Uterus (tissue), 4 donors: ENCODE results near the gene RGS8. TPM values are rescaled to one million over a fixed set of nuclear protein-coding genes. Genes with fewer than 3 reads are reported as not detected.

Experiments used
- DNase-seq, 2 donors: peaks; one replicate each; pipeline ENCODE4 v3.0.0-alpha.2; 2019 to 2020
- H3K27ac ChIP-seq, 2 donors: fragments of 200-600 bp; sonication (generic); 1 replicate in 1 of 2; 2 replicates in 1 of 2; pipeline ENCODE4 v1.5.1; 2016 to 2018
- H3K27me3 ChIP-seq, 2 donors: fragments of 200-600 bp; sonication (generic); one replicate each; pipeline ENCODE4 v1.5.1; 2018 to 2019; ENCODE audit warnings: control low read depth in 1 of 2
- H3K36me3 ChIP-seq, 2 donors: fragments of 200-600 bp; sonication (generic); one replicate each; pipeline ENCODE4 v1.5.1; 2019; ENCODE audit warnings: control low read depth in 1 of 2
- H3K4me1 ChIP-seq, 2 donors: fragments of 200-600 bp; sonication (generic); one replicate each; pipeline ENCODE4 v1.5.1; 2018 to 2019; ENCODE audit warnings: control low read depth in 1 of 2
- H3K4me3 ChIP-seq, 2 donors: fragments of 200-600 bp; sonication (generic); 1 replicate in 1 of 2; 2 replicates in 1 of 2; pipeline ENCODE4 v1.5.1; 2018 to 2019; ENCODE audit warnings: mild to moderate bottlenecking in 1 of 2
- H3K9me3 ChIP-seq, 2 donors: fragments of 200-600 bp; sonication (generic); one replicate each; pipeline ENCODE4 v1.5.1; 2019; ENCODE audit warnings: control low read depth in 1 of 2
- POLR2A ChIP-seq, 2 donors: fragments of 450-650 bp; IDR thresholded peaks; one replicate each; pipeline ENCODE4 v1.6.1; 2016; ENCODE audit warnings: antibody characterized with exemption in 2 of 2, mild to moderate bottlenecking in 1 of 2, moderate library complexity in 1 of 2
- intact Hi-C: fragments of 100-400 bp; cut with DNase I; formaldehyde crosslinking; loops from one replicate; pipeline ENCODE4 v1.15.1; 2023; ENCODE audit warnings: low total_unique reads
- total RNA-seq, 4 donors: library from RNA; depleted of rRNA in 3 of 4; stranded (reverse); fragments of >200 nt in 3 of 4; gene quantifications; one replicate each; pipeline versions ENCODE4 v1.1.0 to v1.2.4, GENCODE V29; 2014 to 2023
- TF ChIP-seq, protein P1 (sequence below), 4 experiments: fragments of 200-600 bp in 2 of 4; fragments of 450-650 bp in 2 of 4; sonication (generic) in 2 of 4; IDR thresholded peaks; one replicate each; pipeline ENCODE4 v1.5.1; 2016 to 2019; ENCODE audit warnings: antibody characterized with exemption in 4 of 4, mild to moderate bottlenecking in 2 of 4, moderate library complexity in 1 of 4
- donor health status: DM: yes; HTN: yes; CAD: no.

RGS8 gene
- total RNA-seq, 4 donors from 2014 or later = not detected

DNA sequence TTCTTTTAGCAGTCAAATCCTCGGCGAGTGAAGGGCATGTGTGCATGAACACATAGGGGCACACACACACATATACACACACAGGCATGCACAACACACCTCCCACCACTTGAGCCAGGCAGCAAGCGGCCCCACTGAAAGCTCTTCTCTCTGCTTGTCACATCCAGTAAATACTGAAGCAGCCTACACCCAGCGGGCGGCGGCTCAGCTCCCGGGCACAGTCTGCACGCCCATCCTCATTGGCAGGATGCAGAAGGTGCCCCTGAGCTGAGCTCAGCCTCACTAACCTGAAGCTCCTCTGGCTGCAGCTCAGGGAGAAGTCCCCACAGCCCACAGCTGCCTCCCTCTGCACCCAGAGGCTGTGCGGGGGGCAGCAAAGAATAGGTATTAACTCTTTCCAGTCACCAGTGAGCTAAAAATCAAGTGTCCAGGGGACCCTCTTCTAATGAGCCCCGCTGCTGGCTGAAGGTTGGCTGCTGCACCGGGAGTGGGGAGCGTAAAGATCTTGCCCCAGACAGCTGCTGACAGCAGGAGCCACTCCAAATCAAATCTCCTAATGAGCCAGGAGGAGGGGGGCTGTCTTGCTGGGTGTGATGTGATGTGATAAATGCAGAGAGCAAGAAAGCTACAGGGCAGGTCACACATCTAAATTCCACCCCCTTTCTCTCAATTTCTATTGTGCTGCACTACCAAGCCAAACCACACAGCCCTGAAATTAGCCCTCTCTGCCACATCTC is 12.5 kb downstream of the RGS8 start:
- H3K4me3 ChIP-seq = no peak overlapping the region
- H3K36me3 ChIP-seq = no peaks in the 10 kb centered on the region
- no peaks in the 10 kb centered on the region for H3K27me3 ChIP-seq
- H3K9me3 ChIP-seq = no peaks in the 10 kb centered on the region
- no peak for TF ChIP-seq POLR2A (IDR thresholded peaks at IDR 0.05)
- TF ChIP-seq, protein P1, sequence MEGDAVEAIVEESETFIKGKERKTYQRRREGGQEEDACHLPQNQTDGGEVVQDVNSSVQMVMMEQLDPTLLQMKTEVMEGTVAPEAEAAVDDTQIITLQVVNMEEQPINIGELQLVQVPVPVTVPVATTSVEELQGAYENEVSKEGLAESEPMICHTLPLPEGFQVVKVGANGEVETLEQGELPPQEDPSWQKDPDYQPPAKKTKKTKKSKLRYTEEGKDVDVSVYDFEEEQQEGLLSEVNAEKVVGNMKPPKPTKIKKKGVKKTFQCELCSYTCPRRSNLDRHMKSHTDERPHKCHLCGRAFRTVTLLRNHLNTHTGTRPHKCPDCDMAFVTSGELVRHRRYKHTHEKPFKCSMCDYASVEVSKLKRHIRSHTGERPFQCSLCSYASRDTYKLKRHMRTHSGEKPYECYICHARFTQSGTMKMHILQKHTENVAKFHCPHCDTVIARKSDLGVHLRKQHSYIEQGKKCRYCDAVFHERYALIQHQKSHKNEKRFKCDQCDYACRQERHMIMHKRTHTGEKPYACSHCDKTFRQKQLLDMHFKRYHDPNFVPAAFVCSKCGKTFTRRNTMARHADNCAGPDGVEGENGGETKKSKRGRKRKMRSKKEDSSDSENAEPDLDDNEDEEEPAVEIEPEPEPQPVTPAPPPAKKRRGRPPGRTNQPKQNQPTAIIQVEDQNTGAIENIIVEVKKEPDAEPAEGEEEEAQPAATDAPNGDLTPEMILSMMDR (IDR thresholded peaks at IDR 0.05) = no peak
- no peak overlapping the region for H3K27ac ChIP-seq
- no peak for DNase-seq
- intact Hi-C loops = no loop called here
- no peaks in the 10 kb centered on the region for H3K4me1 ChIP-seq

DNA sequence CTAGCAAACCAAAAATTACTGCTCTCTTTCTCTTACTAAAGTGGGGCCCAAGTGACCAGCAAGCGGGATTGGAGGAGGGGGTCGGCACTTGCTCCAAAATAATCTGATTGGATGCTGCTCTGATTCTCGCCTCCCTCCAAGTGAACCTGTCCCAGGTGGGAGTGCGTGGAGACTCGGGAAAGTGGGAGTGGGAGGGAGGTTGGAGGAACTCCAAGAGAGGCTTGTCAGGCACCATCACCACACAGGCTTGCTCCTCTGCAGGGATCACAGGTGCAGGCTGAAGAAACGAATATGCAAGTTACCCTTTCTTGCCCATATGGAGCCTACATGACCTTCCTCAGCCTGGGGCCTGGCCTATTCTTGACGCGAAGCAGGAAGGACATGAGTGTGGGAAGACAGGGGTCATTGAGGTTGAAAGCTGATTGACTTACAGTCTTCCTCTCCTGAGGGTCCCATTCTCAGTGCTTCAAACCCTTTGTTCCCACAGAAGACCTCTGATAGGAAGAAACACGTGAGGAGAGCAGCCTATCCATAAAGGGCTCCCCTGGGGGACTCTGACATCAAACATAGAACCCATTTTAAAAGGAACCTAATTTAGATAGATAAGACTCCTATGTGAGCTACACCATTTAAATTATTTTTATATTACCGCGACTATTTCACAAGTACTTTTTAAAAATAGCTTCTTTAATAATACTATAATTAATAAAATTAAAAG is 14.2 kb downstream of the RGS8 start:
- H3K4me1 ChIP-seq = no peaks in the 10 kb centered on the region
- no peak for DNase-seq
- H3K36me3 ChIP-seq = no peaks in the 10 kb centered on the region
- no peak for TF ChIP-seq POLR2A (IDR thresholded peaks at IDR 0.05)
- TF ChIP-seq, protein P1 (IDR thresholded peaks at IDR 0.05) = no peak
- no peaks in the 10 kb centered on the region for H3K27me3 ChIP-seq
- H3K27ac ChIP-seq = no peak overlapping the region
- H3K4me3 ChIP-seq = no peak overlapping the region
- intact Hi-C loops = no loop called here
- H3K9me3 ChIP-seq = no peaks in the 10 kb centered on the region

DNA sequence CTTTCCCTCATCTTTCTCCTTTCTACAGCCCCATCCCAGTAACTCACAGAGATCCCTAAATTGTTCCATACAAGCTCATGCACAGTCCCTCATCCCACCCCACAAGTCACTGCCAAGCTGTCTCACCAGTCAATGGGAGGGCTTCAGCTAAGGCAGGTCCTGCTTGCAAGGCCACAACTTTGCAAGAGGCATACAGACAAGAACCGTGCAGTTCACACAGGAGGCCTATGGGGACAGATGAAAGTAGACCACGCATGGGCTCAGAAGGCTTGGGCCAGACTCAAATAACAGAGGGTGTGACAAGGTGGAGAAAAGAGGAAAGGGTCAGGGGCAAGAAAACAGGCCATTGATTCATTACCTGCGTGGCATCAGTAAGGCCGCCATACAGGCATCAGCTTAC is 15.1 kb downstream of the RGS8 start:
- intact Hi-C loops = no loop called here
- H3K9me3 ChIP-seq = no peaks in the 10 kb centered on the region
- no peak for DNase-seq
- no peak overlapping the region for H3K27ac ChIP-seq
- no peak overlapping the region for H3K4me3 ChIP-seq
- H3K4me1 ChIP-seq = no peaks in the 10 kb centered on the region
- H3K36me3 ChIP-seq = no peaks in the 10 kb centered on the region
- H3K27me3 ChIP-seq = no peaks in the 10 kb centered on the region
- no peak for TF ChIP-seq POLR2A (IDR thresholded peaks at IDR 0.05)
- TF ChIP-seq, protein P1 (IDR thresholded peaks at IDR 0.05) = no peak

DNA sequence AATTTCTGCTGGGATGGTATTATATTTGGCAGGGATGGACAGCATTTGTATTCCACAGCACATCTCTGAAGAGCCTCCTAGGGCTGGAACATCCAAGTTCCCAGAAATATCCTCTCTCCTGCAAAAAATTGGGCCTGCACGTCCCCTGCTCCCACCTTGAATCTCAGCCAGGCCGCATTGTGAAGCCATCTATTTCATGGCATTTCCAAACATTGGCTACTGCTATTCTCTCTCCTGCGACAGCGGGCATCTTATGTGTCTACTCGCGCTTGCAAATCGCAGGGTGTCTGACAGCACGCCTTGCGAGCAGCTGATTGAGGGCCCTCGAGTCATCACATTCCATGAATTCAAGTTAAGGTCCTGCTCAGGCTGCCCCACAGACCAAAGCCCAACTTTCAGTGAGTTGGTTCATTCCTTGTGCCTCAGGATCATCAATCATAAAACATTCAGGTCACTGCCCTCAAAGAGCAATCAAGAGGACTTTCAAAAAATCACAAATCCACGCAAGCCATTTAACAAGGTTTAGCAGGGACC is 15.8 kb downstream of the RGS8 start:
- Histone ChIP-seq H3K36me3 (no peaks in the 10 kb centered on the region), H3K27ac (no peak overlapping the region), H3K27me3 (no peaks in the 10 kb centered on the region), H3K4me1 (no peaks in the 10 kb centered on the region), H3K9me3 (no peaks in the 10 kb centered on the region), H3K4me3 (no peak overlapping the region)
- no peak for DNase-seq
- intact Hi-C loops = no loop called here
- no peak for TF ChIP-seq POLR2A (IDR thresholded peaks at IDR 0.05)
- TF ChIP-seq, protein P1 (IDR thresholded peaks at IDR 0.05) = no peak
